Activated CD8-positive, alpha-beta memory T cell treated with anti-CD3 and anti-CD28 coated beads, Interleukin-2, amount 50 U/mL, for 24 hours (primary cell): Measurements from ENCODE around the gene GJB4.

Experiments used
- DNase-seq: peaks from one replicate; pipeline ENCODE4 v3.0.0-alpha.2; 2020; ENCODE audit errors: extremely low read depth

The GJB4 gene

DNA sequence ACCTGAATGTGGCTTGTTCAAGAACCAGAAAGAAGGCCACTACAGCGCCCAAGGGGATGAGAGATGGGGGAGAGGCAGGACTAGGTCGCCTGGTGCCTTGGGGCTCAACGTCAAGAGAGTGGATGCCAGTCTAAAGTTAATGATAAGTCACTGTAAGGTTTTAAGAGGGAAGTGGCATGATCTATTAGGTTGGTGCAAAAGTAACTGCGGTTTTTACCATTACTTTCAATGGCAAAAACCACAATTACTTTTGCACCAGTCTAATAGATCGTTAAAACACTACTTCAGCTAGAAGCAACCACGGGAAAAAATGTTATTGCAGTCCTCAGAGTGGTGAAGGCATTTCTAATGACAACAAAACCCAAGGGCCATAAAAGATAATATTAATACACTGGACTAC lies 18.8 kb downstream of the GJB4 start:
- no peak for DNase-seq

DNA sequence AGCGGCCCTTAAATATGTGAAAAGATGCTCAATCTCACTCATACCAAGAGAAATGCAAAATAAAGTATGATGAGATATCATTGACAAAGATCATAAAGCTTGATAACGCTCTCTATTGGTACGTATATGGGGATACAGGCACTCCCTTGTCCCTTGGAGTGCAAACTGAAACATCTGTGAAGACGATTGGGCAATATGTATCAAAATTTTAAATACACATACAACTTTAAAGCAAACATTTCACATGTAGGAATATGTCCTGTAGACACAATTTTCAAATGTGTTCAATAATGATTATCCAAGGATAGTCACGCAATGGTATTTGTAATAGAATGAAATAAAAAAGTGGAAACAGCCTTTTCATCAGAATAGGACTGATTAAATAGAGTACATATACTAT lies 19.5 kb downstream of the GJB4 start:
- no peak for DNase-seq

DNA sequence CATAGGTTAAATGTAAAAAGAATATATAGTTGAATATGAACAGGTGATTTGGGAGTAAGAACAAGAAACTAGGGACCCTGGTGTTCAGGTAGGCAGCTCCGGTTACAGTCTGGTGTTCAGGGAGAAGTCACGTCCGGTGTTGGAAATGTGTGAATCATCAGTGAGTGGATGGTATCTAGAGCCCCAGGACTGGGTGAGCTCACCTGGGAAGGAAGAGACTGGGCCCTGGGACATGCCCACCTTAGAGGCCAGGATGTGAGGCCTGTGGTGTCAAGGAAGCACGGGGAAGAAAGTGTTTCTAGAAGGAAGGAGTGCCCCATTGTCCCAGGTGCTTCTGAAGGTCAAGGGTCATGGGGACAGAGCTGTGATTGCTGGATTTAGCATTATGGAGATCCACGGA lies 20.0 kb downstream of the GJB4 start:
- no peak for DNase-seq

DNA sequence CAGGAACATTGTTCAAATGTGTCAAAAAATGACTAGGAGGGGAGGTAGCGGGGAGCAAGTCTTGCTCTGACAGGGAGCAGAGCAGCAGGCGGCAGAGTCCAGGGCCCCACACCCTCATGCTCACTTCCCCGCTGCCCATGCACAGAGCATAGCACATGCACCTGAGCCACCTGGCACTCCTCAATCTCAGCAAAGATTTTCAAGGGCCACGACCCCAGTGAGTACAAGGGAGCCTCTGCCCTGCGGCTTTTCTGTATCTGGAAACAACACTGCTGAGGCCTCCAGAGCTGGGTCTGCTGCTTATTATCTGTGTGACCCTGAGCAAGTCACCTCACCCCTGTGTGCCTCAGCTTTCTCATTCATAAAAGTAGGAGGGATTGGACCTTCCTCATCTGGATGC lies 20.4 kb downstream of the GJB4 start:
- no peak for DNase-seq

DNA sequence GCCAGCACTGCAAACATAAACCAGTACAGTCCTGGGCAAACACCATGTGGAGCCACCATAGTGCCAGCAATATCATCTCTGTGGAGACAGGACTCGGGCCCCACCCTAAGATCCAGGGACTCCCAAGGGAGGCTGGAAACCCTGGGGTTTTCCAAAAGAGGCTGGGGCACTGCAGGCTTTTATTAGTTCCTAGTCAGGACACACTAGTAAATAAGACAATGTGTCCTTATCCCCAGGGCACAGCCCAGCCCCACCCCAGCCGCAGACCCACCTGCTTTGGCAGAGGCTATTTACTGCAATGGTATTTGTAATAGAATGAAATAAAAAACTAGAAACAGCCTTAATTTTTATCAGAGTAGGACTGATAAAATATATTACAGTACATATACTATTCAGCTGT lies 21.0 kb downstream of the GJB4 start:
- no peak for DNase-seq

DNA sequence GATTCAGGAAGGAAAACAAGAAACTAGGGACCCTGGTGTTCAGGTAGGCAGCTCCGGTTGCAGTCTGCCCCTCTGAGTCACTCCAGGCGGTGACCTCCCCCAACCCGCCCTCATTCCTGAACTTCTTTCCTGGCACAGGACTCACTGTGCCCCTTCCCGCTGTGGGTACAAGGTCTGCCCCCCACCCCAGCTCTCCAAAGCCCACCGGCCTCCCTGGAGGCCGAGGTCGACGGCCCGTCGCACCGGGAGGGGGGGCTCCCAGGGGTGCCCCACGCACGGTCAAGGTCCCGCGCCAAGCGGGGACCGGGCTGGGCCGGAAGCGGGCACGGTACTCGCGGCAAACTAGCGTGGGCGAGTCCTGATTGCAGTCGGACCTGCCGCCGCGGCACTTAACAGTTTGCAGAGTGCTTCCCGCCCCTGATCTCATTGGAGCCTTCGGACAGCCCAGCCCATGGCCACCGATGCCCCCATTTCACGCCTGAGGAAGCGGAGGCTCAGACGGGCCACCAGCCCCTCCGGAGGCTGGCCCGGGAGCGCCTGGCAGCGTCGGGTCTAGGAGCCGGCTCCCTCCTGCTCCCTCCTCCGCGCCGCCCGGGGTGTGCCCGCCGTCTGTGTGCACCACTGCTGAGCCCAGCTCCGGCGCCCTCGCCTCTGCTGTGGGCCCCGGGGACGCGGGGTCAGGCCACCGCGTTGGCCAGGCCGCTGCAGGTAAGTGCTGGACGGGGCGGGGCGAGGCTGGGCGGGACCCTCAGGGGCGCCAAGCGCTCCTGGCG lies 21.7 kb downstream of the GJB4 start, which contains the start of gene GJB3:
TSS of gene GJB3 (plus strand) at position 144 of the 773 bp plus-strand sequence. CDS start 3,549 bp downstream, outside the sequence.
- DNase-seq, result no peak

DNA sequence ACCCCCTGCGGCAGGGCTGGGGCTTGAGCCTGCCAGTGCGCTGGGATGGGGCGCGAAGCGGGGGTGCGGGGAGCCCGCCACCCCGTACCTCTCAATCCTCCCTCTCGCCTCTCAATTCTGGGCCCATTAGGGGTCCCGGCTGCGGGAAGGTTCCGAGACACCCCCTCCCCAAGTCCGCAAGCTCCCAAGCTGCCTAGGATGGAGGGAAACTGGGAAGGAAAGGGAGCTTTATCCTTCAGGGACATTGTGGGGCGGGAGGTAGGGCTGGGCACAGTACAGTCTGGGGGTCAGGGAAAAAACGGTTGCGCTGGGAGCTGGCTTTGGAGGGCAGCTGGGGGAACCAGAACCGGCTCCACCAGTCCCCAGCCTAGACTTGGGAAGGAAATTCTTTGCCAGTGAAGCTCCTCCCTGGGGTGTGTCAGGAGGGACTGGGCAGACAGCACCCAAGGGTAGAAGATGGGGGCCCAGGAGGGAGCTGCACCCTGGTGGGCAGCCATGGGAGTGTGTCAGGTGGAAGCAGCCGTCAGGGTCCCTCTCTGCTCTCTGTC lies 22.4 kb downstream of the GJB4 start:
- DNase-seq, result no peak

DNA sequence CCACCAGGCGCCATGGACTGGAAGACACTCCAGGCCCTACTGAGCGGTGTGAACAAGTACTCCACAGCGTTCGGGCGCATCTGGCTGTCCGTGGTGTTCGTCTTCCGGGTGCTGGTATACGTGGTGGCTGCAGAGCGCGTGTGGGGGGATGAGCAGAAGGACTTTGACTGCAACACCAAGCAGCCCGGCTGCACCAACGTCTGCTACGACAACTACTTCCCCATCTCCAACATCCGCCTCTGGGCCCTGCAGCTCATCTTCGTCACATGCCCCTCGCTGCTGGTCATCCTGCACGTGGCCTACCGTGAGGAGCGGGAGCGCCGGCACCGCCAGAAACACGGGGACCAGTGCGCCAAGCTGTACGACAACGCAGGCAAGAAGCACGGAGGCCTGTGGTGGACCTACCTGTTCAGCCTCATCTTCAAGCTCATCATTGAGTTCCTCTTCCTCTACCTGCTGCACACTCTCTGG lies 25.2 kb downstream of the GJB4 start:
- DNase-seq, result no peak

DNA sequence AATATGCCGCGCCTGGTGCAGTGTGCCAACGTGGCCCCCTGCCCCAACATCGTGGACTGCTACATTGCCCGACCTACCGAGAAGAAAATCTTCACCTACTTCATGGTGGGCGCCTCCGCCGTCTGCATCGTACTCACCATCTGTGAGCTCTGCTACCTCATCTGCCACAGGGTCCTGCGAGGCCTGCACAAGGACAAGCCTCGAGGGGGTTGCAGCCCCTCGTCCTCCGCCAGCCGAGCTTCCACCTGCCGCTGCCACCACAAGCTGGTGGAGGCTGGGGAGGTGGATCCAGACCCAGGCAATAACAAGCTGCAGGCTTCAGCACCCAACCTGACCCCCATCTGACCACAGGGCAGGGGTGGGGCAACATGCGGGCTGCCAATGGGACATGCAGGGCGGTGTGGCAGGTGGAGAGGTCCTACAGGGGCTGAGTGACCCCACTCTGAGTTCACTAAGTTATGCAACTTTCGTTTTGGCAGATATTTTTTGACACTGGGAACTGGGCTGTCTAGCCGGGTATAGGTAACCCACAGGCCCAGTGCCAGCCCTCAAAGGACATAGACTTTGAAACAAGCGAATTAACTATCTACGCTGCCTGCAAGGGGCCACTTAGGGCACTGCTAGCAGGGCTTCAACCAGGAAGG lies 25.8 kb downstream of the GJB4 start:
- no peak for DNase-seq

DNA sequence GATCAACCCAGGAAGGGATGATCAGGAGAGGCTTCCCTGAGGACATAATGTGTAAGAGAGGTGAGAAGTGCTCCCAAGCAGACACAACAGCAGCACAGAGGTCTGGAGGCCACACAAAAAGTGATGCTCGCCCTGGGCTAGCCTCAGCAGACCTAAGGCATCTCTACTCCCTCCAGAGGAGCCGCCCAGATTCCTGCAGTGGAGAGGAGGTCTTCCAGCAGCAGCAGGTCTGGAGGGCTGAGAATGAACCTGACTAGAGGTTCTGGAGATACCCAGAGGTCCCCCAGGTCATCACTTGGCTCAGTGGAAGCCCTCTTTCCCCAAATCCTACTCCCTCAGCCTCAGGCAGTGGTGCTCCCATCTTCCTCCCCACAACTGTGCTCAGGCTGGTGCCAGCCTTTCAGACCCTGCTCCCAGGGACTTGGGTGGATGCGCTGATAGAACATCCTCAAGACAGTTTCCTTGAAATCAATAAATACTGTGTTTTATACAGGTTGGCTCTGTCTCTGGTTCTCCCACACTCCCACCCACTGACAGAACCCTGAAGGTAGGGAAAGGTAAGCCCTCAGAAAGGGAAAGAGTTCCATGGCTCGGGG lies 26.4 kb downstream of the GJB4 start:
- DNase-seq, result no peak

DNA sequence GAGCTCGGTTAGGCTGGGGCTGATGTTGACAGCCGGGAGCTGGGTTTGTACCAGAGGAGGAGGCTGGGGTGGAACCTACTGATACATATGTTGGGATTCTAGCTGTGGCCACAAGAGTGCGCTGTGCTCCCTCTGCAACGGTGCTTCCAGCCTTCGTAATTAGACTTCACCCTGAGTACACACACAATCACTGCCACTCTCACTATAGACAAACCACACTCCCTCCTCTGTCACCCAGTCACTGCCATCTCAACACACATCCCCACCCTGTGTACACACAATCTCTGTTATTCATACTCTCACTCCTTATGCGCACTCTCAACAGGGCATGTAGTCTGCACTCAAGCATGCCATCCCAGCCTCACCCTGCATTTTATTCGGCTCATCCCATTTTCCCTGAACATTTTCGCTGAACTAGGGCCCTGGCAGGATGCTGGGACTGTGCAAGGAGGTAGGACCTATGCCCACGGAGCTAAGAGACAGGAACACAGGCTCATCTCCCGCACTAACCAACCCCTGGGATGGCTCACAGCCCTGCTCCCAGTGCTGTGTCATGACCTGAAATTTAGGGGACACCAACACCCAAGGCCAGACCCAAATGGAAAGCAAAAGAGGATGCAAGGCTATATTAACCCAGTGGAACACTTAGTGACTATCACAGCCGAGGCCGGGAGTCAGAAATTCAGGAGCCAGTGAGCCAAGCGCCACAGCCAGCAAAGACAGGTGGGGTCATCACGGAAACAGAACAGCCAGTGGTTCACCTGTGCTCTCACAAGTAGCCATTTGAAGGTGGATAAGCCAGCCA lies 27.2 kb downstream of the GJB4 start:
- peak; percentile 19 for DNase-seq

DNA sequence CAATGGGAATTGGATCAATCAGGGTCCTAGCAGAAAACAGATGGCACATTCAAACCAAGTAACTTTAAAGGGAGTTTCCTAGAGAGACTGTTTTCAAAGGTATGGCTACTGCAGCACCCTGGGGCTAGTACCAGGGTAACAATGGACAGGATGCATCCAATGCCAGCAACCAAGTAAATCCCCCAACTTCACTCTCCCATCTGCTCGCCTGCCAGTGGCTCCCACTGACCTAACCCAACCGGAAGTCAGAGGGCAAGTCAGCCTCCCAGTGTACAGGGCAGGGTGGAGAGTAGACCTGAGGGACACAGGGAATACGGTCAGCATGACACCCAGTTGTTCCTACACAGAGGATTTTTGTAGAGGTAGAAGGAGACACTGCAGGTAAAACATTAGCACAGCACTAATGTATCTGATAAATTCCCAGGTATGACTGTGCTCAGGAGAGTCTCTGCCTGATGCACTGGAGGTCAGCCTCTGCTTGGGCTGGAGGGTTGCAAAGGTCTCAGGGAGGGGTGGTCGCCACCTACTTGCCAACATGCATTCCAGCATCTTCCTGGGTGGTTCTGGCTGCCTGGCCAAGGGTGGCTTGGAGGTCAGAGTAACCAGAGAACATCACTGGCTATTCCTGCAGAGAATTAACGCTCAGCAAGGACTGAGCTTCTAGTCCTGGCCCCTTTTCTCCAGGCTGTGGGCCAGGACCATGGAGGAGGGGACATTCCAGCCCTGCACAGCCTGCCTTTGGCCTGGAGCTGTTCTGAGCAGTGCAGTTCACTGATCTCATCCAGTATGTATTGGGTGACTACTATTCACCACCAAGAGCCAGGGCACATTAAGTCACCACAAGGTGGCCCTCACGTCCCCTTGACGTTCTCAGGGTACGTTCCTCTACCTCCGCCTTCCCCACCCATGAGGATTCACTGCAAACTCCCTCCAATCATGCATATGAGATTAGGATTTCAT lies 28.2 kb downstream of the GJB4 start:
- DNase-seq, result no peak

DNA sequence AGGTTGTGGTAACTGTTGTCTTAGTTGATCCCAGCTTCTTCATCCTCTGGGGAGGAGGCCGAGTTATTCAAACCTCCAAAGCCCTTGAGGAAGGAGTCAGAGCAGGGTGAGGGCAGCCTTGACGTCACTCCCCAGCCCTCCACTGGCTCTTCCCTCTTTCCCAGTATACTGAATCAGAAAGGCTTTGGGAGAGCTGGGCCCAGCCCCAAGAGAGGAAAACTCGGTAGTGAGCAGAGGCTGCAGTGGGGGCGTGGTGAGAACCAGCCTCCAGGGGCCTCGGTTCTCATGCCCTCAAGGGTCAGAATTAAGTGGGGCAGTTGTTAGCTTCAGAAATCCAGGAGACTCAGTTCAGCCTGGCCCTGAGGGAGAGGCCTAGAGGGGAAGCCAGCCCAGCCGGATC lies 31.4 kb downstream of the GJB4 start:
- no peak for DNase-seq

DNA sequence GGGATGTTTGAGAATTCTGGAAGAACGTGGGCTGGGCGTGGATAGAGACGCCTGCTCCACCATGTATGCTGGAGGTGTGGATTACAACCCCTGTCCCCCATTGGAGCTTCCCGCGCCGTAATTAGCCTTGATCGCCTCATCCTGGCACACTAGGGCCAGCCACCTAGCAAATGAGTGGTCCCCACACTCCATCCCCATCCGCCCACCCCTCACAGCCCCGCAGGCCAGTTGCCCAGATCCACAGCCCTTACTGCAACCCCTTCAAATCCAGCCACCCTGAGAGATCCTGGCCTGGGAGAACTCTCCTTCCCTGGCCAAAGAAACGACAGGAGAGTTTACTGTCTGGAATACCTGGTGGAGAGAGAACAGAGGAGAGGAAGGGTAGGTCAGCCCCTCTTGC lies 32.9 kb downstream of the GJB4 start:
- DNase-seq, result no peak

DNA sequence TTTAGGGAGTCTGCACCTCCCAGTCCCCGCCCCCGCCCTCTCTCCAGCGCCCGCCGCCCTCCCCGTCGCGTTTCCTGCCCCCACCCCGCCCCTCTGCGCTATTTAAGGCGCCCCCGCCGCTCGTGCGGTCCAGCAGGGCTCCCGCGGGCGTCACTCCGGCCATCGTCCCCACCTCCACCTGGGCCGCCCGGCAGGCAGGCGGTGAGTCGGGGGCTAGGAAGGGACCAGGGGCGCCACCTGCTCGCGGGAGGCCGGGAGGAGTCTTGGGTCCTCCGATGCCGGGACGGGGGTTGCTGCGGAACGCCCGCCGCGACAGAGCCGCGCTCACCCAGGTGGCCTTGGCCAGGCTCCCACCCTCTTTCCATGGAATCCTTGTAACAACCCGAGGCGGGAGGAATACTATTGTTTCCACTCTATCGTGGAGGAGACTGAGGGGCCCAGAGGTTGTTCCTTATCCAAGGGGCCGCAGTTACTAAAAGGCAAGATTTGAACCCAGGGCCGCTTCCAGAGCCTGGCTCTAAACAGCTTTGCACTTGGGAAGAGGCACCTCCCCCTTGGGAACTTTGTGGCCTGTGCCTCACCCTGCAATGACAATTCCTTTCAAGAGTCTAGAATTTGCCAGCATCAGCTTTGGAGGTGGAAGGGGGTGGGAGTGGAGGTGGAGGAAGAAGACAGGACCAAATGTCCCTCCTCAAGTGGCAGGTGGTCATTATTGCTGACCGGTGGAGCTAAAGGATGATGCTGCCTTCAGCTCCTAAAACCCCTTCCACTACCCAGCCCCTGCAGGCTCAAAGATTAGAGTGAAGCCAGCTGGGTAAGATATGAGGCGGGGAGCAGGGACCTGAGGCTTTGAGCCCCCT lies 33.6 kb downstream of the GJB4 start, which contains the start of gene GJA4:
TSS of gene GJA4 (plus strand) at position 132 of the 860 bp plus-strand sequence. CDS start 1,215 bp downstream, outside the sequence.
- DNase-seq, result no peak

DNA sequence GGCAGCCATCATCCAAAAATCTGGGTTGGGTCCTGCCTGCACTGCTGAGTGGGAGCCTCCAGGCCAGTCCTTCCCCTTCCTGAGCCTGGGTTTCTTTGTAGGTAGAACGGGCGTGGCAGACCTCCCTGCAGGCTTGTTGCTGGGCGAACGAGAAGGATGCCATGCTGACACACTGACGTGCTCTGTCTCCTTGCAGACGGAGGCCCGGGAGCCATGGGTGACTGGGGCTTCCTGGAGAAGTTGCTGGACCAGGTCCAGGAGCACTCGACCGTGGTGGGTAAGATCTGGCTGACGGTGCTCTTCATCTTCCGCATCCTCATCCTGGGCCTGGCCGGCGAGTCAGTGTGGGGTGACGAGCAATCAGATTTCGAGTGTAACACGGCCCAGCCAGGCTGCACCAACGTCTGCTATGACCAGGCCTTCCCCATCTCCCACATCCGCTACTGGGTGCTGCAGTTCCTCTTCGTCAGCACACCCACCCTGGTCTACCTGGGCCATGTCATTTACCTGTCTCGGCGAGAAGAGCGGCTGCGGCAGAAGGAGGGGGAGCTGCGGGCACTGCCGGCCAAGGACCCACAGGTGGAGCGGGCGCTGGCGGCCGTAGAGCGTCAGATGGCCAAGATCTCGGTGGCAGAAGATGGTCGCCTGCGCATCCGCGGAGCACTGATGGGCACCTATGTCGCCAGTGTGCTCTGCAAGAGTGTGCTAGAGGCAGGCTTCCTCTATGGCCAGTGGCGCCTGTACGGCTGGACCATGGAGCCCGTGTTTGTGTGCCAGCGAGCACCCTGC lies 34.7 kb downstream of the GJB4 start:
- no peak for DNase-seq

DNA sequence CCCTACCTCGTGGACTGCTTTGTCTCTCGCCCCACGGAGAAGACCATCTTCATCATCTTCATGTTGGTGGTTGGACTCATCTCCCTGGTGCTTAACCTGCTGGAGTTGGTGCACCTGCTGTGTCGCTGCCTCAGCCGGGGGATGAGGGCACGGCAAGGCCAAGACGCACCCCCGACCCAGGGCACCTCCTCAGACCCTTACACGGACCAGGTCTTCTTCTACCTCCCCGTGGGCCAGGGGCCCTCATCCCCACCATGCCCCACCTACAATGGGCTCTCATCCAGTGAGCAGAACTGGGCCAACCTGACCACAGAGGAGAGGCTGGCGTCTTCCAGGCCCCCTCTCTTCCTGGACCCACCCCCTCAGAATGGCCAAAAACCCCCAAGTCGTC lies 35.2 kb downstream of the GJB4 start:
- no peak for DNase-seq

DNA sequence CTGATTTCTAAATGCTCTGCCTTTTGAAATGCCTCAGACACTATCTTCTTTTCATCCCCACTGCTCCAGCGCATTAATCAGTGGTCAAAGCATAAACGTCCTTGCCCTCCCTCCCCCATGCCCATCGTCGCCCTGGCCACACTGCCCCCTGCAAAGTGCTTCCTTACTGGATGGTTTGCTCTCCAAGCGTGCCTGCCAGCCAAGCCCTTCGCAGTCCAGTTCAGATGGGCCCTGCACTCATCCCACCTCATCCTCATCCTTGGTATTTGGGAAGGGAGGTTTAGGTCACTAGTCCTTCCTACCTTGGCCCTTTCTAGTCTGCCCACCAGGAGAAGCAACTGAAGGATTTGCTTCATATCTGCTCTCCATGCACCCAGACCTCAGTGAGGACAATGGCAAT lies 36.4 kb downstream of the GJB4 start:
- no peak for DNase-seq

DNA sequence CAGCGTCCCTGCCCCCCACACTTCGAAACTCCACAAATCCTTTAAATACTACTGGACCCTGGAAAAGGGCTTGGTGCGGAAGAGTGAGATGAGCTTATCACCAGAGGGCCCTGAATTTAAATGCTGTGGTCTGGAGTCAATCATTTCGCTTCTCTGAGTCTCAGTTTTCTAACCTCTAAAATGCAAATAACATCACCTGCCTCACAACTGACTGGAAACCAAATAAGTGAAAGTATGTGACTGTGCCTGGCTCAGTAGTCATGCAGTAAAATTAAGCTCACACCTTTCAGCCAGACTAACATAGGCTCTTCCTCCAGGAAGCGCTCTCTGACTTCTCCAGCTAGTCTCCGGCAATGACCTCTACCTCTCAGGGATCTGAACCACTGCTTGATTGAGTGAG lies 37.5 kb downstream of the GJB4 start:
- no peak for DNase-seq
